K562 (cell line): ENCODE measurements around the gene GABARAP. TPM values are rescaled to one million over a fixed set of nuclear protein-coding genes. Genes with fewer than 3 reads are reported as not detected.

ENCODE experiments used
- ARNT ChIP-seq, 2 experiments: fragments of 450-650 bp; IDR thresholded peaks; 2 replicates each; pipeline ENCODE4 v1.6.1; 2016; ENCODE audit warnings: mild to moderate bottlenecking in 1 of 2
- EHMT2 ChIP-seq: fragments of 450-650 bp; IDR thresholded peaks from 2 replicates; pipeline ENCODE4 v1.6.1; 2018; ENCODE audit warnings: antibody characterized with exemption
- ESRRA ChIP-seq: fragments of 450-650 bp; IDR thresholded peaks from 2 replicates; pipeline ENCODE4 v1.6.1; 2014; ENCODE audit warnings: low read depth, mild to moderate bottlenecking, moderate library complexity, borderline replicate concordance
- FIP1L1 ChIP-seq: fragments of 200-400 bp; formaldehyde crosslinking; IDR thresholded peaks from 2 replicates; pipeline ENCODE4 v1.6.1; 2018; ENCODE audit warnings: mild to moderate bottlenecking, low read depth, low read length; ENCODE audit not compliant: poor library complexity, severe bottlenecking
- FOXK2 ChIP-seq, 2 experiments: fragments of 450-650 bp; IDR thresholded peaks in 1 of 2; conservative IDR thresholded peaks in 1 of 2; 2 replicates each; pipeline ENCODE4 v1.6.1; 2016; ENCODE audit warnings: low read depth in 2 of 2, mild to moderate bottlenecking in 1 of 2
- GTF2E2 ChIP-seq: fragments of 200-800 bp; sonication (Bioruptor generic); IDR thresholded peaks from 2 replicates; pipeline ENCODE4 v1.6.1; 2016; ENCODE audit warnings: missing genetic modification characterization, missing compliant biosample characterization
- GTF3C2 ChIP-seq: IDR thresholded peaks from 3 replicates; pipeline ENCODE4 v1.6.1; 2011; ENCODE audit warnings: borderline replicate concordance, mild to moderate bottlenecking, moderate library complexity; ENCODE audit not compliant: insufficient read length; ENCODE audit errors: extremely low read depth
- HCFC1 ChIP-seq: IDR thresholded peaks from 2 replicates; pipeline ENCODE4 v1.6.1; 2012; ENCODE audit warnings: low read depth, low read length, improper control_type of control experiment
- NCOA1 ChIP-seq: fragments of 450-650 bp; IDR thresholded peaks from 2 replicates; pipeline ENCODE4 v1.6.1; 2016; ENCODE audit warnings: low read depth
- PKNOX1 ChIP-seq: fragments of 450-650 bp; IDR thresholded peaks from 2 replicates; pipeline ENCODE4 v1.6.1; 2016
- PRDM10 ChIP-seq: fragments of 450-650 bp; IDR thresholded peaks from 2 replicates; pipeline ENCODE4 v1.6.1; 2018; ENCODE audit not compliant: partially characterized antibody
- RBM34 ChIP-seq: fragments of 200-400 bp; formaldehyde crosslinking; IDR thresholded peaks from 2 replicates; pipeline ENCODE4 v1.6.1; 2018; ENCODE audit warnings: low read length, borderline replicate concordance; ENCODE audit not compliant: insufficient read depth
- SNRNP70 ChIP-seq: fragments of 200-400 bp; formaldehyde crosslinking; optimal IDR thresholded peaks from 2 replicates; pipeline ENCODE3; 2017; ENCODE audit warnings: low read depth, low read length
- TBP ChIP-seq: optimal IDR thresholded peaks from 2 replicates; pipeline ENCODE3; 2011; ENCODE audit warnings: low read depth, low read length, improper control_type of control experiment
- THRB ChIP-seq: fragments of 450-650 bp; formaldehyde crosslinking; conservative IDR thresholded peaks from 2 replicates; pipeline ENCODE4 v1.4.0; 2022; ENCODE audit warnings: mild to moderate bottlenecking, missing genetic modification characterization
- ZFX ChIP-seq: sonication (generic); formaldehyde crosslinking; IDR thresholded peaks from 2 replicates; pipeline ENCODE4 v1.8.0; 2022; ENCODE audit warnings: mild to moderate bottlenecking, missing genetic modification reagents, moderate library complexity
- ZNF124 ChIP-seq: sonication (generic); formaldehyde crosslinking; IDR thresholded peaks from 2 replicates; pipeline ENCODE4 v1.8.1; 2022; ENCODE audit warnings: missing genetic modification reagents
- polyA plus RNA-seq, 8 experiments: library from polyadenylated mRNA; depleted of rRNA in 4 of 8; stranded (reverse) in 5 of 8; unstranded in 3 of 8; fragments of >200 nt; fragmentation: Nextera tagmentation in 2 of 8; fragmentation: Illumina TruSeq in 1 of 8; extraction: Ambion mirVana in 2 of 8; extraction: Trizol in 1 of 8; gene quantifications; 2 replicates each; pipeline versions ENCODE4 v1.2.1 to v1.2.3, GENCODE V29; 2011 to 2014; ENCODE audit warnings: inconsistent platforms in 1 of 8, missing spikeins in 1 of 8
- total RNA-seq, 7 experiments: library from RNA; depleted of rRNA in 6 of 7; stranded (reverse); fragments of >200 nt in 6 of 7; fragmentation: Illumina TruSeq in 2 of 7; extraction: Trizol in 2 of 7; gene quantifications; 2 replicates each; pipeline versions ENCODE4 v1.2.1 to v1.2.3, GENCODE V29; 2011 to 2021; ENCODE audit warnings: low replicate concordance in 1 of 7

Gene GABARAP
- total and polyA plus RNA-seq, 9 of the 15 experiments (the other 6 are each of a cell fraction or from before 2014, with no cell fraction given): 47.5 to 373 (median 152) TPM

- TF ChIP-seq PRDM10: peak; percentile 78
- peak; percentile 56 for TF ChIP-seq TBP
- TF ChIP-seq PKNOX1: peak; percentile 11; the same call in 1 of the 2 replicates
- peak; percentile 51; the same call in 1 of the 2 replicates for TF ChIP-seq THRB (CRISPR knock-in tag)
- TF ChIP-seq ZFX (CRISPR knock-in tag): peak; percentile 36
- TF ChIP-seq ESRRA: peak; percentile 40; the same call in 1 of the 2 replicates
- no peak for TF ChIP-seq GTF3C2
- no peak for TF ChIP-seq EHMT2
- no peak for TF ChIP-seq ZNF124 (CRISPR knock-in tag)
- peak; percentile 45 to 72; a peak in 2 of 4 replicates for TF ChIP-seq ARNT (IDR thresholded peaks at IDR 0.05)
- no peak for TF ChIP-seq RBM34
- no peak for TF ChIP-seq SNRNP70
- peak; percentile 66 to 69; a peak in 3 of 4 replicates for TF ChIP-seq FOXK2 (conservative IDR thresholded peaks at IDR 0.05 in 1 of 2, IDR thresholded peaks at IDR 0.05 in 1 of 2; ENCODE audit: low read depth in 2 of 2)
- no peak for TF ChIP-seq FIP1L1
- TF ChIP-seq GTF2E2 (tag): 0 out of 2 replicates have a peak, but pooled peaks have one; percentile 20
- TF ChIP-seq NCOA1: peak; percentile 37; the same call in 1 of the 2 replicates
- no peak for TF ChIP-seq HCFC1
Measured at GRCh38 chr17:7262935-7263800, 20.9 kb upstream of the GABARAP start (continued).
